GM23338 (cell line): ENCODE measurements around the gene CRBN. TPM values are rescaled to one million over a fixed set of nuclear protein-coding genes. Genes with fewer than 3 reads are reported as not detected.

Source experiments
- ATAC-seq: fragments of 200-7000 bp; cut with Tn5 transposase; 3 replicates; pipeline ENCODE4 v1.9.1; 2020
- DNase-seq: peaks from one replicate; pipeline ENCODE4 v3.0.0-alpha.2; 2015; ENCODE audit warnings: low spot score
- H2AFZ ChIP-seq: fragments of 200-600 bp; sonication (generic); 2 replicates; pipeline ENCODE4 v1.8.0; 2016; ENCODE audit warnings: antibody characterized with exemption, mild to moderate bottlenecking, moderate library complexity
- H3F3A ChIP-seq: fragments of 200-600 bp; sonication (generic); replicated peaks from 2 replicates; pipeline ENCODE4 v1.8.0; 2017; ENCODE audit warnings: antibody characterized with exemption, mixed run types, low read depth
- H3K27ac ChIP-seq: fragments of 200-600 bp; sonication (generic); 2 replicates; pipeline ENCODE4 v1.6.1; 2016; ENCODE audit warnings: low read depth
- H3K27me3 ChIP-seq: fragments of 200-600 bp; sonication (generic); 2 replicates; pipeline ENCODE4 v1.8.0; 2016; ENCODE audit warnings: mild to moderate bottlenecking, mixed run types, moderate library complexity; ENCODE audit not compliant: insufficient read depth
- H3K36me3 ChIP-seq: fragments of 200-600 bp; sonication (generic); 2 replicates; pipeline ENCODE4 v1.8.0; 2016; ENCODE audit warnings: mild to moderate bottlenecking; ENCODE audit not compliant: insufficient read depth
- H3K4me1 ChIP-seq: fragments of 200-600 bp; sonication (generic); 2 replicates; pipeline ENCODE4 v1.8.0; 2016; ENCODE audit warnings: mild to moderate bottlenecking, moderate library complexity; ENCODE audit not compliant: insufficient read depth
- H3K4me2 ChIP-seq: fragments of 200-600 bp; sonication (generic); 2 replicates; pipeline ENCODE4 v1.7.1; 2017; ENCODE audit warnings: mixed run types
- H3K4me3 ChIP-seq: fragments of 200-600 bp; sonication (generic); 2 replicates; pipeline ENCODE4 v1.6.1; 2016; ENCODE audit warnings: mixed run types
- H3K79me2 ChIP-seq: fragments of 200-600 bp; sonication (generic); replicated peaks from 2 replicates; pipeline ENCODE4 v1.8.0; 2017; ENCODE audit warnings: mild to moderate bottlenecking; ENCODE audit not compliant: insufficient read depth
- H3K9me2 ChIP-seq: fragments of 200-600 bp; sonication (generic); 2 replicates; pipeline ENCODE4 v1.8.0; 2017; ENCODE audit not compliant: insufficient read depth
- H4K20me1 ChIP-seq: fragments of 200-600 bp; sonication (generic); replicated peaks from 2 replicates; pipeline ENCODE4 v1.8.0; 2017; ENCODE audit warnings: mild to moderate bottlenecking; ENCODE audit not compliant: insufficient read depth
- H3K27ac Mint-ChIP-seq: 2 replicates; pipeline ENCODE4 v1.8.0; 2020; ENCODE audit warnings: inconsistent platforms, mild to moderate bottlenecking, moderate library complexity, mixed read lengths
- H3K27me3 Mint-ChIP-seq: 3 replicates; pipeline ENCODE4 v1.8.0; 2022; ENCODE audit warnings: low read depth, mild to moderate bottlenecking, moderate library complexity, mixed read lengths, inconsistent platforms; ENCODE audit not compliant: insufficient read depth, poor library complexity
- H3K36me3 Mint-ChIP-seq: 3 replicates; pipeline ENCODE4 v1.8.0; 2021; ENCODE audit warnings: low read depth, mild to moderate bottlenecking, inconsistent platforms, moderate library complexity, mixed read lengths
- H3K4me1 Mint-ChIP-seq: 3 replicates; pipeline ENCODE4 v1.8.0; 2020; ENCODE audit warnings: mild to moderate bottlenecking, inconsistent platforms, mixed read lengths
- H3K4me3 Mint-ChIP-seq: 3 replicates; pipeline ENCODE4 v1.8.0; 2021; ENCODE audit warnings: moderate library complexity, mild to moderate bottlenecking, inconsistent platforms, mixed read lengths
- H3K9me3 Mint-ChIP-seq: 3 replicates; pipeline ENCODE4 v1.8.0; 2020; ENCODE audit warnings: moderate library complexity, mild to moderate bottlenecking, inconsistent platforms, mixed read lengths
- CREB1 ChIP-seq: fragments of 250-450 bp; sonication (Bioruptor Pico); IDR thresholded peaks from 2 replicates; pipeline ENCODE4 v1.5.0; 2020; ENCODE audit warnings: low read depth, mild to moderate bottlenecking, moderate library complexity
- ETS1 ChIP-seq: IDR thresholded peaks from 2 replicates; pipeline ENCODE4 v1.6.1; 2016; ENCODE audit warnings: antibody characterized with exemption
- EZH2 ChIP-seq: fragments of 200-600 bp; sonication (generic); IDR thresholded peaks from one replicate; pipeline ENCODE4 v1.8.0; 2017; ENCODE audit warnings: antibody characterized with exemption, mild to moderate bottlenecking, low read depth; ENCODE audit not compliant: unreplicated experiment
- POLR2AphosphoS5 ChIP-seq: IDR thresholded peaks from 2 replicates; pipeline ENCODE4 v1.6.1; 2016; ENCODE audit warnings: antibody characterized with exemption, low read depth
- REST ChIP-seq: IDR thresholded peaks from one replicate; pipeline ENCODE4 v1.6.1; 2018; ENCODE audit warnings: antibody characterized with exemption; ENCODE audit not compliant: unreplicated experiment
- ZNF114 ChIP-seq: fragments of 250-450 bp; sonication (Bioruptor Pico); IDR thresholded peaks from 2 replicates; pipeline ENCODE4 v1.5.0; 2020; ENCODE audit warnings: mild to moderate bottlenecking, moderate library complexity
- polyA plus RNA-seq: library from polyadenylated mRNA; unstranded; fragments of >200 nt; fragmentation: Nextera tagmentation; extraction: Ambion mirVana; gene quantifications from 2 replicates; pipeline ENCODE4 v1.2.1, GENCODE V29; 2016
- total RNA-seq: library from RNA; depleted of rRNA; stranded (reverse); fragments of >200 nt; shearing (Covaris generic); gene quantifications from 2 replicates; pipeline ENCODE4 v1.2.3, GENCODE V29; 2014

CRBN gene
- total and polyA plus RNA-seq, 2 experiments from 2014 or later: 33.6 to 41.7 TPM

DNA sequence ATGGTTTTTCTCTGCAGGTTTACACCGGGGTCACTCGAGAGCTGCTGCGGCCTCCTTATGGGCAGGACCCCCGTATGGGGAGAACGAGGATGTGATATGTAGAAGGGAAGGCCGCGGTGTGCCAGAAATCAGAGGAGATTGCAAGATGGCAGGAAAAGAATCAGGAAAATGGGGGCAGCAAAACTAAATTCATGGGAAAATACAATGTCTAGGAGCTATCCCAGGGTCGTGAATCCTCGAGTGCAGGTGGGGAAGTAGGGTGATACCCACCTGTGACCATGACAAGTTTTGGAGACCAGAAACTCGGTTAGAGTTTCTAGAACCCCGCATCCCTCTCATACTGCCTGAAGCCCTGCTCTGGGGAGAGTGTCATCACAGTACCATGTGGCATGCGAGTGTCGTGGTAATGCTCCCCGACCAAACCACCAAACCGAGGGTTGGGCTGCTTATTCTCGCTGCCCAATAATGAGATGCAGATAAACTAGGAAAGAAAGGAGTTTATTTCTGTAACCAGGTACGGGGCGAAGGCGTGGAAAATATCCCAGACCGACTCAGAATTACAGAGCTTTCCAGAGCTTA lies 52.0 kb downstream of the CRBN start:
- Mint-ChIP-seq H3K9me3 (peaks cover 38% of the 10 kb centered on the region), H3K27me3 (peaks cover 5% of the 10 kb centered on the region), H3K27ac (peak overlapping the region; percentile 83), H3K36me3 (peaks cover 37% of the 10 kb centered on the region), H3K4me3 (peak overlapping the region; percentile 96), H3K4me1 (peaks cover 6% of the 10 kb centered on the region; the same call in 2 of the 3 replicates)
- H3K9me2 ChIP-seq: no peaks in the 10 kb centered on the region
- H3K4me1 ChIP-seq: peaks cover 6% of the 10 kb centered on the region; the same call in 1 of the 2 replicates
- TF ChIP-seq ZNF114 (CRISPR knock-in tag): no peak
- TF ChIP-seq EZH2: no peak
- H4K20me1 ChIP-seq: 0 out of 2 replicates have a peak, but pooled peaks cover 7% of the 10 kb centered on the region
- no peaks in the 10 kb centered on the region for H3K27me3 ChIP-seq
- peak overlapping the region; percentile 76 for H3K27ac ChIP-seq
- ATAC-seq: peak; percentile 19
- peaks cover 26% of the 10 kb centered on the region for H3K36me3 ChIP-seq
- H3K79me2 ChIP-seq: peaks cover 31% of the 10 kb centered on the region
- H2AFZ ChIP-seq: peak overlapping the region; percentile 84
- H3F3A ChIP-seq: peaks cover 7% of the 10 kb centered on the region; the same call in 1 of the 2 replicates
- DNase-seq: peak; percentile 14
- peak overlapping the region; percentile 97 for H3K4me3 ChIP-seq
- H3K4me2 ChIP-seq: peak overlapping the region; percentile 99

DNA sequence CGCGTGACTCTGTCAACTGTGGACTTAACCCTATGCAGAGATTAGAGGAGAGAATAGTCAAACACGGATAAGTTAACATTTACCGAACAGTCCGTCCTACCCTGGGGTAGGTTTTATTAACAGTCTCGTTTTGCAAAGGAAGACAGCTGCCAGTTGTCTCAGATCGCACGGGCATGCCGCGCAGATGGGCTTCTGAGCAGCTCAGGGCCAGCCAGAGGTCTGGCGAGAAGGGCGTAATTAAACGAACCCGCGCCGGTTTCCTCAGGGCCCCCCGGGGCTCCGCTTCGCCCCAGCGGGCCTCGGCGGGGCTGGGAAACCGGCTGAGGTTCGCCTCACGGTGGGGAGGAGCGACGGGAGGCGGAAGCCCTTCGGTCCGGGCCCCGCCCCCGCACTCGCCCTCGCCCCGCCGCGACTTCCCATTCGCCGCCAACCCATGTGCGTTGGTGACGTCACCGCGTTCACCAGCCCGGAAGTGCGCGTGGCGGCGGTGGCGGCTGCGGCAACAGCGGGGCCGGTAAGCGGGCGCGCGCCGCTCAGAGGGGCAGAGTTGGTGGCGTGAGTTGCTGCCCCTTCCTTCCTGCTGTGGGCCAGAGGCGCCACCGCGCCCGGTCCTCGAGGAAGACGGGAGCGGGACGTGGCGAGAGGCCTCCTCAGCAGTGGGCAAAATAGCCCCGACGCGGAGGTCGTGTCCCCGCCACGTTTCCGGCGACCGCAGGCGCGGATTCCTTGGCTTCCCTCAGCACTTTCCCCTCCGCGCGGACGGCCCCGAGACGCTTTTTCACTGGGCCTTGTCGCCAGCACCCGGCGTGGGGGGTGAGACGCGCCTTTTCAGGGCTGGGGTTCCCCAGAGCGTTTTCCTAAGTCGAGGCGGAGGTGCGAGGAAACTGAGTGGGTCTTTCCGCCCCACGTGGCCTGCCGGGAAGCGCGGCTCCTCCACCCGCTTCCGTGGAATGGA lies 52.7 kb downstream of the CRBN start, which contains the start of gene TRNT1:
Gene TRNT1 (plus strand): TSS at position 464 of the 955 bp plus-strand sequence. CDS start 2,101 bp downstream, outside the sequence.
- Histone ChIP-seq H3K4me1 (peaks cover 6% of the 10 kb centered on the region; the same call in 1 of the 2 replicates), H4K20me1 (0 out of 2 replicates have a peak, but pooled peaks cover 7% of the 10 kb centered on the region), H3K27ac (peak within 1 kb of the TSS; percentile 76), H3K27me3 (no peaks in the 10 kb centered on the region), H3K4me3 (peak within 1 kb of the TSS; percentile 97), H3K36me3 (peaks cover 26% of the 10 kb centered on the region), H3K4me2 (peak within 1 kb of the TSS; percentile 99), H3K9me2 (no peaks in the 10 kb centered on the region), H3F3A (peaks cover 7% of the 10 kb centered on the region; the same call in 1 of the 2 replicates), H3K79me2 (peaks cover 31% of the 10 kb centered on the region), H2AFZ (peak within 1 kb of the TSS; percentile 92)
- DNase-seq (peak; percentile 97), ATAC-seq (peak; percentile 95)
- Mint-ChIP-seq H3K36me3 (peaks cover 37% of the 10 kb centered on the region), H3K4me1 (peaks cover 6% of the 10 kb centered on the region; the same call in 2 of the 3 replicates), H3K9me3 (peaks cover 45% of the 10 kb centered on the region), H3K27me3 (peaks cover 6% of the 10 kb centered on the region), H3K27ac (peak within 1 kb of the TSS; percentile 83), H3K4me3 (peak within 1 kb of the TSS; percentile 96)
- TF ChIP-seq POLR2AphosphoS5 (peak; percentile 89), CREB1 (CRISPR knock-in tag) (peak; percentile 97), ETS1 (peak; percentile 63; the same call in 1 of the 2 replicates), REST (no peak)
